H9 (cell line): Measurements from ENCODE around the gene PRKD2. TPM values are rescaled to one million over a fixed set of nuclear protein-coding genes. Genes with fewer than 3 reads are reported as not detected.

Source experiments
- DNase-seq: peaks from one replicate; pipeline ENCODE4 v3.0.0-alpha.2; 2017
- H2AFZ ChIP-seq: one replicate; pipeline ENCODE4 v1.6.1; 2013; ENCODE audit warnings: mild to moderate bottlenecking, low read length, control low read depth, moderate library complexity
- H2AK5ac ChIP-seq: 2 replicates; pipeline ENCODE4 v1.6.1; 2013; ENCODE audit warnings: low read length, control low read depth, mixed read lengths; ENCODE audit not compliant: insufficient read length
- H2BK120ac ChIP-seq: one replicate; pipeline ENCODE4 v1.6.1; 2013; ENCODE audit warnings: low read depth, mild to moderate bottlenecking, low read length, control low read depth, inconsistent platforms; ENCODE audit not compliant: poor library complexity, severe bottlenecking
- H2BK12ac ChIP-seq: 2 replicates; pipeline ENCODE4 v1.6.1; 2013; ENCODE audit warnings: low read length, control low read depth, mixed read lengths, low read depth; ENCODE audit not compliant: insufficient read length
- H2BK15ac ChIP-seq: 2 replicates; pipeline ENCODE4 v1.6.1; 2013; ENCODE audit warnings: low read depth, low read length, control low read depth
- H2BK20ac ChIP-seq: one replicate; pipeline ENCODE4 v1.6.1; 2013; ENCODE audit warnings: low read depth, mild to moderate bottlenecking, low read length, control low read depth, inconsistent platforms; ENCODE audit not compliant: poor library complexity, severe bottlenecking
- H2BK5ac ChIP-seq: 2 replicates; pipeline ENCODE4 v1.6.1; 2013; ENCODE audit warnings: low read length, control low read depth, mixed read lengths; ENCODE audit not compliant: insufficient read length
- H3K14ac ChIP-seq: 2 replicates; pipeline ENCODE4 v1.6.1; 2013; ENCODE audit warnings: low read length, control low read depth; ENCODE audit not compliant: insufficient read depth
- H3K18ac ChIP-seq: 2 replicates; pipeline ENCODE4 v1.6.1; 2013; ENCODE audit warnings: low read depth, mild to moderate bottlenecking, mixed read lengths, low read length, control low read depth; ENCODE audit not compliant: insufficient read length
- H3K23ac ChIP-seq: 2 replicates; pipeline ENCODE4 v1.6.1; 2013; ENCODE audit warnings: low read length, control low read depth, mixed read lengths, low read depth; ENCODE audit not compliant: insufficient read length
- H3K23me2 ChIP-seq: 2 replicates; pipeline ENCODE4 v1.6.1; 2013; ENCODE audit warnings: low read depth, mild to moderate bottlenecking, mixed read lengths, low read length, control low read depth; ENCODE audit not compliant: insufficient read length, poor library complexity, severe bottlenecking
- H3K27ac ChIP-seq: 2 replicates; pipeline ENCODE4 v1.5.1; 2013; ENCODE audit warnings: low read length, control low read depth, mixed read lengths, low read depth; ENCODE audit not compliant: insufficient read length
- H3K27me3 ChIP-seq: 2 replicates; pipeline ENCODE4 v1.6.1; 2013; ENCODE audit warnings: low read length, control low read depth, inconsistent platforms; ENCODE audit not compliant: insufficient read depth
- H3K4ac ChIP-seq: 2 replicates; pipeline ENCODE4 v1.6.1; 2013; ENCODE audit warnings: low read depth, mild to moderate bottlenecking, control low read depth, inconsistent platforms, low read length, moderate library complexity
- H3K4me1 ChIP-seq: 2 replicates; pipeline ENCODE4 v1.6.1; 2013; ENCODE audit warnings: low read length, control low read depth, inconsistent platforms; ENCODE audit not compliant: insufficient read depth
- H3K4me2 ChIP-seq: 2 replicates; pipeline ENCODE4 v1.6.1; 2013; ENCODE audit warnings: low read length, control low read depth, mixed read lengths; ENCODE audit not compliant: insufficient read length, insufficient read depth
- H3K56ac ChIP-seq: 2 replicates; pipeline ENCODE4 v1.6.1; 2013; ENCODE audit warnings: low read depth, mild to moderate bottlenecking, mixed read lengths, low read length, control low read depth; ENCODE audit not compliant: insufficient read length
- H3K79me1 ChIP-seq: 2 replicates; pipeline ENCODE4 v1.6.1; 2013; ENCODE audit warnings: low read depth, mild to moderate bottlenecking, moderate library complexity, low read length, control low read depth, inconsistent platforms; ENCODE audit not compliant: insufficient read depth, poor library complexity, severe bottlenecking
- H3K79me2 ChIP-seq: 2 replicates; pipeline ENCODE4 v1.6.1; 2013; ENCODE audit warnings: low read length, control low read depth, inconsistent platforms; ENCODE audit not compliant: insufficient read depth
- H3K9ac ChIP-seq: 2 replicates; pipeline ENCODE4 v1.6.1; 2013; ENCODE audit warnings: low read length, control low read depth, mixed read lengths; ENCODE audit not compliant: insufficient read length; ENCODE audit errors: extremely low read depth
- H3K9me3 ChIP-seq: one replicate; pipeline ENCODE4 v1.6.1; 2013; ENCODE audit warnings: low read depth, low read length, inconsistent platforms; ENCODE audit not compliant: control insufficient read depth
- H3T11ph ChIP-seq: one replicate; pipeline ENCODE4 v1.6.1; 2013; ENCODE audit warnings: mild to moderate bottlenecking, low read length, control low read depth, inconsistent platforms
- H4K20me1 ChIP-seq: one replicate; pipeline ENCODE4 v1.6.1; 2013; ENCODE audit not compliant: control insufficient read depth, insufficient read length, insufficient read depth
- H4K5ac ChIP-seq: 2 replicates; pipeline ENCODE4 v1.6.1; 2013; ENCODE audit warnings: low read depth, mild to moderate bottlenecking, mixed read lengths, low read length, control low read depth; ENCODE audit not compliant: insufficient read length
- H4K8ac ChIP-seq: replicated peaks from 2 replicates; pipeline ENCODE4 v1.6.1; 2013; ENCODE audit warnings: low read length, control low read depth, mixed read lengths, low read depth; ENCODE audit not compliant: insufficient read length
- H4K91ac ChIP-seq: 2 replicates; pipeline ENCODE4 v1.6.1; 2013; ENCODE audit warnings: low read depth, mild to moderate bottlenecking, moderate library complexity, mixed read lengths, low read length, control low read depth; ENCODE audit not compliant: insufficient read length
- H3K27ac Mint-ChIP-seq, 3 experiments: 2 replicates in 2 of 3; 3 replicates in 1 of 3; pipeline ENCODE4 v1.8.0; 2020 to 2021; ENCODE audit warnings: mixed read lengths in 3 of 3, mild to moderate bottlenecking in 1 of 3, moderate library complexity in 1 of 3
- H3K27me3 Mint-ChIP-seq: 2 replicates; pipeline ENCODE4 v1.8.0; 2021; ENCODE audit warnings: low read depth, mild to moderate bottlenecking, moderate library complexity, mixed read lengths
- H3K36me3 Mint-ChIP-seq, 3 experiments: 2 replicates in 2 of 3; 3 replicates in 1 of 3; pipeline ENCODE4 v1.8.0; 2020 to 2021; ENCODE audit warnings: low read depth in 3 of 3, mixed read lengths in 3 of 3; ENCODE audit not compliant: insufficient read depth in 1 of 3
- H3K4me1 Mint-ChIP-seq, 2 experiments: 2 replicates each; pipeline ENCODE4 v1.8.0; 2020; ENCODE audit warnings: mixed read lengths in 2 of 2
- H3K4me3 Mint-ChIP-seq, 2 experiments: 2 replicates in 1 of 2; 3 replicates in 1 of 2; pipeline ENCODE4 v1.8.0; 2020 to 2021; ENCODE audit warnings: mild to moderate bottlenecking in 2 of 2, mixed read lengths in 2 of 2, moderate library complexity in 1 of 2
- H3K9me3 Mint-ChIP-seq, 2 experiments: 2 replicates in 1 of 2; 3 replicates in 1 of 2; pipeline ENCODE4 v1.8.0; 2020; ENCODE audit warnings: mild to moderate bottlenecking in 2 of 2, mixed read lengths in 2 of 2, moderate library complexity in 1 of 2
- WGBS: extraction: QIAGEN DNeasy Blood & Tissue Kit; methylation state at CpG from one replicate; pipeline ENCODE4 v1.1.7; 2013; ENCODE audit warnings: missing lambda C conversion rate, low lambda C conversion rate, mixed read lengths; ENCODE audit not compliant: insufficient read length; ENCODE audit errors: extremely low coverage; 5-methylcytosine and 5-hydroxymethylcytosine counted together
- total RNA-seq: library from RNA; stranded (reverse); gene quantifications from 2 replicates; pipeline ENCODE4 v1.2.1, GENCODE V29; 2021
- TF ChIP-seq, protein P1 (sequence below): fragments of 200-600 bp; sonication (generic); conservative IDR thresholded peaks from 3 replicates; pipeline ENCODE4 v1.8.0; 2021; ENCODE audit warnings: antibody characterized with exemption, mild to moderate bottlenecking

PRKD2 gene
- total RNA-seq, 1 experiment from 2014 or later: 60.7 TPM

DNA sequence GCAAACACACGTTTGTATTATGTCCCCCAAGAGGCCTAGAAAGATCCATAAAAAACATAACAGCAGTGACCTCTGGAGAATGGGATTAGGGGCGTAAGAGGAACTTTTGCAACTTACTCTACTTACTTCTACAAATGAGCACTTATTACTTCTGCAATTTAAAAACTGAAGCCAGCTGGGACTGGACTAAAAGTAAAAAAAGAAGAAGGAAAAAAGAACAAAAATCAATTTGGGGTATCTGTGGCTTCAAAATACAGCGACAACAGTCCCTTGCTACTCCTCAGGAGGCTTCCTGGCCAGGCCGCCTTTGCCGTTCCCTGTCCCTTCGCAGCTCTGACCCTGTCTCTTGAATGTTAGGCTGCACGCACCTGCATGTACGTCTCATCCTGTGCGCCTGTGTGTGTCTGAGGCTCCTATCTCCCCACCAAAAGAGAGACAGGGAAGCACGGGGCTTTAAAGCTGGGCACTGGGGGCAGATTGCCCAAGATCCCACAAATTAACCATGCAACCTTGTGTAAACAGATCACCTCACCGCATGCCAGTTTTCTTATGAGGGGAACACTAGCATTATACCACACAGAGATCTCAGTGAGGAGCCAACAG is 16.9 kb upstream of the PRKD2 start:
- H2AK5ac ChIP-seq: no peak overlapping the region
- no peak overlapping the region for H2BK20ac ChIP-seq
- no peak overlapping the region for H3T11ph ChIP-seq
- H3K9ac ChIP-seq: no peak overlapping the region
- no peak overlapping the region for H4K5ac ChIP-seq
- H4K91ac ChIP-seq: no peak overlapping the region
- no peak overlapping the region for H3K4me2 ChIP-seq
- no peak overlapping the region for H4K8ac ChIP-seq
- H3K23ac ChIP-seq: no peak overlapping the region
- Mint-ChIP-seq H3K4me3 (no peak overlapping the region; a peak in 1 of 5 replicates), H3K27ac (peak overlapping the region in 2 of 3 experiments; percentile 49 to 71; a peak in 2 of 7 replicates), H3K27me3 (no peaks in the 10 kb centered on the region; the same call in 1 of the 2 replicates), H3K9me3 (no peaks in the 10 kb centered on the region), H3K4me1 (peaks cover 4 to 6% of the 10 kb centered on the region in 2 experiments; a peak in 2 of 4 replicates), H3K36me3 (peaks cover 47 to 88% (median 85%) of the 10 kb centered on the region in 3 experiments; a peak in 6 of 7 replicates)
- no peaks in the 10 kb centered on the region for H3K79me1 ChIP-seq
- H3K56ac ChIP-seq: no peak overlapping the region
- H2BK120ac ChIP-seq: no peak overlapping the region
- H3K27ac ChIP-seq: no peak overlapping the region
- no peak overlapping the region for H2BK12ac ChIP-seq
- no peak overlapping the region for H2BK15ac ChIP-seq
- H3K27me3 ChIP-seq: no peaks in the 10 kb centered on the region
- no peak overlapping the region for H3K18ac ChIP-seq
- no peak overlapping the region for H3K4ac ChIP-seq
- H4K20me1 ChIP-seq: peaks cover 4% of the 10 kb centered on the region
- no peaks in the 10 kb centered on the region; the same call in 1 of the 2 replicates for H3K79me2 ChIP-seq
- no peak for DNase-seq
- no peaks in the 10 kb centered on the region for H3K4me1 ChIP-seq
- H2BK5ac ChIP-seq: no peak overlapping the region
- WGBS: no CpG with 5 or more reads among the region's 11 CpGs
- TF ChIP-seq, protein P1, sequence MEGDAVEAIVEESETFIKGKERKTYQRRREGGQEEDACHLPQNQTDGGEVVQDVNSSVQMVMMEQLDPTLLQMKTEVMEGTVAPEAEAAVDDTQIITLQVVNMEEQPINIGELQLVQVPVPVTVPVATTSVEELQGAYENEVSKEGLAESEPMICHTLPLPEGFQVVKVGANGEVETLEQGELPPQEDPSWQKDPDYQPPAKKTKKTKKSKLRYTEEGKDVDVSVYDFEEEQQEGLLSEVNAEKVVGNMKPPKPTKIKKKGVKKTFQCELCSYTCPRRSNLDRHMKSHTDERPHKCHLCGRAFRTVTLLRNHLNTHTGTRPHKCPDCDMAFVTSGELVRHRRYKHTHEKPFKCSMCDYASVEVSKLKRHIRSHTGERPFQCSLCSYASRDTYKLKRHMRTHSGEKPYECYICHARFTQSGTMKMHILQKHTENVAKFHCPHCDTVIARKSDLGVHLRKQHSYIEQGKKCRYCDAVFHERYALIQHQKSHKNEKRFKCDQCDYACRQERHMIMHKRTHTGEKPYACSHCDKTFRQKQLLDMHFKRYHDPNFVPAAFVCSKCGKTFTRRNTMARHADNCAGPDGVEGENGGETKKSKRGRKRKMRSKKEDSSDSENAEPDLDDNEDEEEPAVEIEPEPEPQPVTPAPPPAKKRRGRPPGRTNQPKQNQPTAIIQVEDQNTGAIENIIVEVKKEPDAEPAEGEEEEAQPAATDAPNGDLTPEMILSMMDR: no peak
- no peak overlapping the region for H3K14ac ChIP-seq
- no peak overlapping the region for H2AFZ ChIP-seq
- no peaks in the 10 kb centered on the region for H3K23me2 ChIP-seq
- H3K9me3 ChIP-seq: no peaks in the 10 kb centered on the region
